Activated gamma-delta T cell treated with anti-CD3 and anti-CD28 coated beads, Interleukin-2, amount 50 U/mL, for 16 hours (primary cell): ENCODE results near the gene TDG.
"Not testable (repeated sequence)": the region's sequence is repeated elsewhere in the genome, so short reads cannot be mapped to it uniquely, and the experiment has no call there.

ENCODE experiments used
- DNase-seq: peaks from one replicate; pipeline ENCODE4 v3.0.0-alpha.2; 2020; ENCODE audit warnings: low read depth

Gene TDG

GRCh38 chr12:103960616-103961227 is 5.0 kb upstream of the TDG start:
- no peak for DNase-seq

- DNase-seq, result no peak
These were observed 3.2 kb upstream of the TDG start for GRCh38 chr12:103962493-103962892.

- no peak for DNase-seq
These were observed 867 bp upstream of the TDG start for GRCh38 chr12:103964805-103965204.

GRCh38 chr12:103965255-103965589 is 450 bp upstream of the TDG start:
- DNase-seq, result no peak

GRCh38 chr12:103966736-103967135 is 1.1 kb downstream of the TDG start:
- DNase-seq, result no peak

GRCh38 chr12:103969391-103969790 is 3.7 kb downstream of the TDG start:
- no peak for DNase-seq

- DNase-seq, result no peak
These were observed 8.2 kb downstream of the TDG start for GRCh38 chr12:103973909-103974308.

- DNase-seq, result no peak
These were observed 9.7 kb downstream of the TDG start for GRCh38 chr12:103975368-103975767.

- no peak for DNase-seq
These were observed 12.8 kb downstream of the TDG start for GRCh38 chr12:103978384-103978982.

GRCh38 chr12:103986829-103987228 is 21.2 kb downstream of the TDG start:
- no peak for DNase-seq

- DNase-seq, result no peak
These were observed 28.6 kb downstream of the TDG start for GRCh38 chr12:103994235-103994634.

GRCh38 chr12:103996595-103996994 is 30.9 kb downstream of the TDG start:
- no peak for DNase-seq

- DNase-seq, result no peak
These were observed 31.7 kb downstream of the TDG start for GRCh38 chr12:103997286-103997900.

- DNase-seq, result no peak
These were observed 33.3 kb downstream of the TDG start for GRCh38 chr12:103998976-103999375.

GRCh38 chr12:104000807-104001434 is 35.2 kb downstream of the TDG start:
- DNase-seq, result no peak

- no peak for DNase-seq
These were observed 37.0 kb downstream of the TDG start for GRCh38 chr12:104002686-104003085.

- no peak for DNase-seq
These were observed 37.9 kb downstream of the TDG start for GRCh38 chr12:104003596-104003995.

GRCh38 chr12:104006929-104007328 is 41.3 kb downstream of the TDG start:
- no peak for DNase-seq

GRCh38 chr12:104010121-104010520 is 44.4 kb downstream of the TDG start:
- no peak for DNase-seq

GRCh38 chr12:104010606-104011169 is 45.0 kb downstream of the TDG start:
- DNase-seq, result no peak

- no peak for DNase-seq
These were observed 45.6 kb downstream of the TDG start for GRCh38 chr12:104011253-104011652.

- no peak for DNase-seq
These were observed 46.7 kb downstream of the TDG start for GRCh38 chr12:104012331-104012730.

- not testable (repeated sequence) for DNase-seq
These were observed 56.2 kb downstream of the TDG start for GRCh38 chr12:104021862-104022261.
